HepG2 (cell line): ENCODE results near the gene TTC5. TPM values are rescaled to one million over a fixed set of nuclear protein-coding genes. Genes with fewer than 3 reads are reported as not detected.

Experiments used
- AHR ChIP-seq: IDR thresholded peaks from 2 replicates; pipeline ENCODE4 v1.6.1; 2018; ENCODE audit warnings: missing genetic modification reagents, missing compliant biosample characterization
- ASH2L ChIP-seq: fragments of 300-600, 200-600 bp; sonication (generic); IDR thresholded peaks from 2 replicates; pipeline ENCODE4 v1.7.0; 2017; ENCODE audit warnings: low read depth, mild to moderate bottlenecking, moderate library complexity, mixed read lengths, low read length; ENCODE audit not compliant: insufficient read length
- ATF6 ChIP-seq: sonication (generic); formaldehyde crosslinking; conservative IDR thresholded peaks from 2 replicates; pipeline ENCODE4 v1.4.0; 2020; ENCODE audit warnings: missing genetic modification reagents
- CREB1 ChIP-seq, 2 experiments: fragments of 450-650 bp in 1 of 2; IDR thresholded peaks; 2 replicates each; pipeline ENCODE4 v1.6.1; 2016 to 2017; ENCODE audit warnings: control low read depth in 1 of 2, mild to moderate bottlenecking in 1 of 2, missing compliant biosample characterization in 1 of 2, missing genetic modification characterization in 1 of 2
- DRAP1 ChIP-seq: IDR thresholded peaks from 2 replicates; pipeline ENCODE4 v1.6.1; 2016; ENCODE audit warnings: missing genetic modification reagents, missing compliant biosample characterization
- FOSL1 ChIP-seq: sonication (generic); formaldehyde crosslinking; IDR thresholded peaks from 2 replicates; pipeline ENCODE4 v1.9.0; 2021; ENCODE audit warnings: missing genetic modification reagents, borderline replicate concordance
- FOXA3 ChIP-seq: IDR thresholded peaks from 2 replicates; pipeline ENCODE4 v1.6.1; 2016; ENCODE audit warnings: missing genetic modification reagents, missing compliant biosample characterization
- GATA4 ChIP-seq: sonication (generic); IDR thresholded peaks from 2 replicates; pipeline ENCODE4 v1.6.1; 2016; ENCODE audit warnings: antibody characterized with exemption, low read depth, borderline replicate concordance
- GFI1 ChIP-seq: sonication (generic); formaldehyde crosslinking; IDR thresholded peaks from 2 replicates; pipeline ENCODE4 v1.5.0; 2020; ENCODE audit warnings: missing genetic modification reagents, mild to moderate bottlenecking, borderline replicate concordance
- HNF4A ChIP-seq: sonication (generic); formaldehyde crosslinking; IDR thresholded peaks from 2 replicates; pipeline ENCODE4 v1.4.0; 2020; ENCODE audit warnings: missing genetic modification reagents
- MEF2D ChIP-seq: sonication (generic); formaldehyde crosslinking; IDR thresholded peaks from 2 replicates; pipeline ENCODE4 v1.5.1; 2020; ENCODE audit warnings: mild to moderate bottlenecking, missing genetic modification reagents
- MXD1 ChIP-seq: sonication (generic); formaldehyde crosslinking; IDR thresholded peaks from 2 replicates; pipeline ENCODE4 v1.4.0; 2020; ENCODE audit warnings: mild to moderate bottlenecking, missing genetic modification reagents
- NCOR1 ChIP-seq: fragments of 200-600 bp; sonication (generic); IDR thresholded peaks from 2 replicates; pipeline ENCODE4 v1.7.0; 2017; ENCODE audit warnings: antibody characterized with exemption, low read length, borderline replicate concordance
- YEATS2 ChIP-seq: sonication (generic); formaldehyde crosslinking; IDR thresholded peaks from 2 replicates; pipeline ENCODE4 v1.4.0; 2020; ENCODE audit warnings: missing genetic modification reagents, borderline replicate concordance
- ZBTB3 ChIP-seq: sonication (generic); formaldehyde crosslinking; IDR thresholded peaks from 2 replicates; pipeline ENCODE4 v1.4.0; 2020; ENCODE audit warnings: low read depth, mild to moderate bottlenecking, moderate library complexity, missing genetic modification reagents, borderline replicate concordance
- ZEB1 ChIP-seq: IDR thresholded peaks from 2 replicates; pipeline ENCODE4 v1.6.1; 2012; ENCODE audit warnings: mild to moderate bottlenecking, low read depth, inconsistent platforms; ENCODE audit not compliant: insufficient replicate concordance
- ZFP36L2 ChIP-seq: sonication (generic); formaldehyde crosslinking; IDR thresholded peaks from 2 replicates; pipeline ENCODE4 v1.4.0; 2020; ENCODE audit warnings: missing genetic modification reagents
- ZKSCAN8 ChIP-seq: IDR thresholded peaks from 2 replicates; pipeline ENCODE4 v1.6.1; 2016; ENCODE audit warnings: borderline replicate concordance, missing genetic modification reagents, missing compliant biosample characterization
- ZNF124 ChIP-seq: sonication (generic); formaldehyde crosslinking; IDR thresholded peaks from 2 replicates; pipeline ENCODE4 v1.4.0; 2020; ENCODE audit warnings: missing genetic modification reagents
- ZNF350 ChIP-seq: sonication (generic); formaldehyde crosslinking; IDR thresholded peaks from 2 replicates; pipeline ENCODE4 v1.4.0; 2020; ENCODE audit warnings: mild to moderate bottlenecking, low read depth, missing genetic modification reagents, borderline replicate concordance
- ZNF501 ChIP-seq: sonication (generic); formaldehyde crosslinking; IDR thresholded peaks from 2 replicates; pipeline ENCODE4 v1.5.1; 2020; ENCODE audit warnings: mild to moderate bottlenecking, moderate library complexity, missing genetic modification reagents
- ZNF530 ChIP-seq: sonication (generic); formaldehyde crosslinking; IDR thresholded peaks from 2 replicates; pipeline ENCODE4 v1.5.0; 2020; ENCODE audit warnings: low read depth, mild to moderate bottlenecking, missing genetic modification reagents
- ZNF75D ChIP-seq: sonication (generic); formaldehyde crosslinking; IDR thresholded peaks from 2 replicates; pipeline ENCODE4 v1.8.1; 2023; ENCODE audit warnings: missing genetic modification reagents, mild to moderate bottlenecking, borderline replicate concordance
- polyA plus RNA-seq, 8 experiments: library from polyadenylated mRNA; depleted of rRNA in 3 of 8; stranded (reverse) in 7 of 8; unstranded in 1 of 8; fragments of >200 nt; fragmentation: Illumina TruSeq in 4 of 8; extraction: Trizol in 4 of 8; gene quantifications; 2 replicates each; pipeline versions ENCODE4 v1.2.1 to v1.2.3, GENCODE V29; 2011 to 2016; ENCODE audit warnings: low read depth in 4 of 8, missing spikeins in 1 of 8, mixed read lengths in 1 of 8; ENCODE audit not compliant: insufficient read depth in 1 of 8
- total RNA-seq, 5 experiments: library from RNA; depleted of rRNA; stranded (reverse); fragments of >200 nt; fragmentation: Illumina TruSeq; extraction: Trizol; gene quantifications; 2 replicates each; pipeline ENCODE4 v1.2.3, GENCODE V29; 2016; ENCODE audit warnings: low read depth in 1 of 5
- TF ChIP-seq, protein P1 (sequence below): IDR thresholded peaks from 2 replicates; pipeline ENCODE4 v1.6.1; 2016; ENCODE audit warnings: control low read depth
- TF ChIP-seq, protein P2 (sequence below): IDR thresholded peaks from 2 replicates; pipeline ENCODE4 v1.6.1; 2016; ENCODE audit warnings: missing biosample characterization, missing genetic modification reagents, low read depth

TTC5 gene
- total and polyA plus RNA-seq, 2 of the 13 experiments (the other 11 are each of a cell fraction or from before 2014, with no cell fraction given) = 8.7 to 28.5 TPM

GRCh38 chr14:20332788-20333493, 27.2 kb upstream of the TTC5 start, which contains the start of gene CCNB1IP1 (continued):
- TF ChIP-seq YEATS2 (CRISPR knock-in tag) (no peak; the same call in 1 of the 2 replicates), DRAP1 (CRISPR knock-in tag) (peak; percentile 76), ZNF530 (CRISPR knock-in tag) (no peak), ZKSCAN8 (CRISPR knock-in tag) (no peak; the same call in 1 of the 2 replicates), FOXA3 (CRISPR knock-in tag) (no peak), ZBTB3 (CRISPR knock-in tag) (no peak), ZNF350 (CRISPR knock-in tag) (peak; percentile 66; the same call in 1 of the 2 replicates), ZNF124 (CRISPR knock-in tag) (no peak), CREB1 (IDR thresholded peaks at IDR 0.05) (peak; percentile 84), CREB1 (CRISPR knock-in tag; IDR thresholded peaks at IDR 0.05) (no peak), ZFP36L2 (no peak), GFI1 (no peak), MEF2D (CRISPR knock-in tag) (peak; percentile 94; the same call in 1 of the 2 replicates), ZNF501 (peak; percentile 93), GATA4 (peak; percentile 29; the same call in 1 of the 2 replicates), ZEB1 (peak; percentile 47), ASH2L (peak; percentile 92), HNF4A (CRISPR knock-in tag) (no peak), AHR (CRISPR knock-in tag) (no peak), ZNF75D (no peak), ATF6 (CRISPR knock-in tag) (no peak), FOSL1 (CRISPR knock-in tag) (no peak), NCOR1 (0 out of 2 replicates have a peak, but pooled peaks have one; percentile 36), MXD1 (peak; percentile 76; the same call in 1 of the 2 replicates)
- TF ChIP-seq, protein P1, sequence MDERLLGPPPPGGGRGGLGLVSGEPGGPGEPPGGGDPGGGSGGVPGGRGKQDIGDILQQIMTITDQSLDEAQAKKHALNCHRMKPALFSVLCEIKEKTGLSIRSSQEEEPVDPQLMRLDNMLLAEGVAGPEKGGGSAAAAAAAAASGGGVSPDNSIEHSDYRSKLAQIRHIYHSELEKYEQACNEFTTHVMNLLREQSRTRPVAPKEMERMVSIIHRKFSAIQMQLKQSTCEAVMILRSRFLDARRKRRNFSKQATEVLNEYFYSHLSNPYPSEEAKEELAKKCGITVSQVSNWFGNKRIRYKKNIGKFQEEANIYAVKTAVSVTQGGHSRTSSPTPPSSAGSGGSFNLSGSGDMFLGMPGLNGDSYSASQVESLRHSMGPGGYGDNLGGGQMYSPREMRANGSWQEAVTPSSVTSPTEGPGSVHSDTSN (CRISPR knock-in tag) = no peak
- TF ChIP-seq, protein P2, sequence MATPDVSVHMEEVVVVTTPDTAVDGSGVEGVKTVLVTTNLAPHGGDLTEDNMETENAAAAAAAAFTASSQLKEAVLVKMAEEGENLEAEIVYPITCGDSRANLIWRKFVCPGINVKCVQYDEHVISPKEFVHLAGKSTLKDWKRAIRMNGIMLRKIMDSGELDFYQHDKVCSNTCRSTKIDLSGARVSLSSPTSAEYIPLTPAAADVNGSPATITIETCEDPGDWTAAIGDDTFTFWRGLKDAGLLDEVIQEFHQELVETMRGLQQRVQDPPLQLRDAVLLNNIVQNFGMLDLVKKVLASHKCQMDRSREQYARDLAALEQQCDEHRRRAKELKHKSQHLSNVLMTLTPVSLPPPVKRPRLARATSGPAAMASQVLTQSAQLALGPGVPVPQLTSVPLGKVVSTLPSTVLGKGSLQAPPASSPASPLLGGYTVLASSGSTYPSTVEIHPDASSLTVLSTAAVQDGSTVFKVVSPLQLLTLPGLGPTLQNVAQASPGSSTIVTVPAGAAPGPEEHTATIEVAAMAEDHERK (CRISPR knock-in tag) = no peak
